ENCODE data around the gene HDLBP. TPM values are rescaled to one million over a fixed set of nuclear protein-coding genes. Genes with fewer than 3 reads are reported as not detected.
A peak's percentile ranks its signal among the peaks of the same experiment; 100 is the strongest.

The HDLBP gene
- total RNA-seq (2012; rRNA removed) (1,093 and 1,165 TPM in 2 replicates), polyA plus RNA-seq (2012; rRNA removed) (648 and 649 TPM in 2 replicates), Bru-seq, nascent RNA (percentile 95 among the genes with signal in this experiment), BruChase-seq, experiment 1, labeled RNA remaining after a 6-hour chase (percentile 98 among the genes with signal in this experiment), BruChase-seq, experiment 2, labeled RNA remaining after a 2-hour chase (percentile 97 among the genes with signal in this experiment)
- 217 and 232 TPM in 2 replicates for polyA plus RNA-seq (2012; cell fraction: cytosol; rRNA removed)
- 545 and 768 TPM in 2 replicates for polyA plus RNA-seq (2012; cell fraction: nucleus; rRNA removed; ENCODE audit: low replicate concordance)
- long read RNA-seq, full-length matches to known transcripts: 531 of 905 reads
- long read RNA-seq, partial matches to known transcripts: 286 of 905 reads
- long read RNA-seq, other reads (novel, unspliced or antisense): 88 of 905 reads

- peak within 1 kb of the TSS; percentile 84; the same call in 2 of the 3 replicates for H2BK15ac ChIP-seq (ENCODE audit: low read depth, low read length)
- TF ChIP-seq ELK1 (IDR thresholded peaks at IDR 0.05; ENCODE audit: borderline replicate concordance, low read depth, low read length): no peak
- TF ChIP-seq MXI1 (IDR thresholded peaks at IDR 0.05; ENCODE audit: borderline replicate concordance, low read depth, low read length): peak; percentile 28; the same call in 1 of the 2 replicates
- TF ChIP-seq RCOR1 (IDR thresholded peaks at IDR 0.05; ENCODE audit: insufficient replicate concordance, low read length): no peak
- peak; percentile 74 for TF ChIP-seq POLR2A (IDR thresholded peaks at IDR 0.05; ENCODE audit: low read depth, low read length)
- 0 out of 2 replicates have a peak, but pooled peaks have one; percentile 8 for TF ChIP-seq BHLHE40 (IDR thresholded peaks at IDR 0.05; ENCODE audit: low read depth, low read length)
- TF ChIP-seq USF2 (IDR thresholded peaks at IDR 0.05; ENCODE audit: low read depth, low read length): peak; percentile 98
- TF ChIP-seq CEBPB (IDR thresholded peaks at IDR 0.05; ENCODE audit: low read depth, low read length): peak; percentile 97
- TF ChIP-seq NFE2L2 (IDR thresholded peaks at IDR 0.05; ENCODE audit: low read depth, low read length): no peak
- no peak for TF ChIP-seq MAFK (IDR thresholded peaks at IDR 0.05; ENCODE audit: low read depth, low read length)
- TF ChIP-seq SMC3 (IDR thresholded peaks at IDR 0.05; ENCODE audit: low read depth, low read length): no peak
- no peak for TF ChIP-seq RFX5 (IDR thresholded peaks at IDR 0.05; ENCODE audit: low read depth, low read length)
- TF ChIP-seq FOS (IDR thresholded peaks at IDR 0.05; ENCODE audit: low read depth, low read length): 0 out of 2 replicates have a peak, but pooled peaks have one; percentile 24
- TF ChIP-seq MAZ (IDR thresholded peaks at IDR 0.05; ENCODE audit: borderline replicate concordance, low read depth, low read length): peak; percentile 93
- TF ChIP-seq RAD21 (IDR thresholded peaks at IDR 0.05; ENCODE audit: low read length): no peak
Observed at GRCh38 chr2:241315093-241315878, at the start of gene HDLBP. Gene HDLBP, minus strand, starts transcription at chr2:241315672. Its CDS starts 48,803 bp downstream, at chr2:241266869.

More at GRCh38 chr2:241315093-241315878, at the start of gene HDLBP:
- Histone ChIP-seq H3K4ac (ENCODE audit: low read depth, low read length) (peak within 1 kb of the TSS; percentile 100), H3K27ac (ENCODE audit: insufficient read depth, low read length) (peak within 1 kb of the TSS; percentile 98), H4K20me1 (ENCODE audit: insufficient read depth, low read length) (peaks cover 55% of the 10 kb centered on the region), H3K56ac (ENCODE audit: extremely low read depth, insufficient read depth, low read length) (peak within 1 kb of the TSS; percentile 100), H4K5ac (ENCODE audit: low read depth, low read length) (peak within 1 kb of the TSS; percentile 99), H3K27me3 (ENCODE audit: control insufficient read depth, insufficient read depth, low read length) (no peaks in the 10 kb centered on the region), H4K8ac (ENCODE audit: low read depth in 2 of 2, low read length in 2 of 2) (peak within 1 kb of the TSS; percentile 98 to 100), H3K18ac (ENCODE audit: low read depth, low read length) (peak within 1 kb of the TSS; percentile 95), H3K4me1 (ENCODE audit: control insufficient read depth, insufficient read depth, low read length) (peaks cover 2% of the 10 kb centered on the region), H4K91ac (ENCODE audit: insufficient read depth, low read depth, low read length) (peak within 1 kb of the TSS; percentile 99), H2BK20ac (ENCODE audit: low read depth, low read length) (peak within 1 kb of the TSS; percentile 50; the same call in 1 of the 2 replicates), H3K79me1 (ENCODE audit: low read depth in 1 of 2, low read length in 2 of 2) (peaks cover 5 to 53% of the 10 kb centered on the region in 2 experiments; a peak in 3 of 4 replicates), H3K9me3 (ENCODE audit: control insufficient read depth, insufficient read depth, low read length) (no peaks in the 10 kb centered on the region), H3K9me1 (ENCODE audit: insufficient read depth, low read length) (peaks cover 8% of the 10 kb centered on the region; the same call in 1 of the 2 replicates), H3K36me3 (ENCODE audit: control insufficient read depth, insufficient read depth, low read length) (peaks cover 4% of the 10 kb centered on the region; the same call in 1 of the 2 replicates), H2BK5ac (ENCODE audit: low read depth, low read length, poor library complexity, severe bottlenecking) (peak within 1 kb of the TSS; percentile 99), H3K23ac (ENCODE audit: low read depth, low read length) (peak within 1 kb of the TSS; percentile 99), H2AK5ac (ENCODE audit: low read depth, low read length) (peak within 1 kb of the TSS; percentile 100), H3K14ac (replicated peaks; ENCODE audit: low read depth, low read length) (peak within 1 kb of the TSS; percentile 100), H3K4me3 (ENCODE audit: insufficient read depth, low read depth, low read length) (peak within 1 kb of the TSS; percentile 98), H3K4me2 (ENCODE audit: low read depth, low read length) (peak within 1 kb of the TSS; percentile 99), H2AFZ (replicated peaks; ENCODE audit: low read length, poor library complexity) (peak within 1 kb of the TSS; percentile 96), H3K9ac (ENCODE audit: low read depth, low read length) (peak within 1 kb of the TSS; percentile 99), H2AK9ac (replicated peaks; ENCODE audit: low read depth, low read length, poor library complexity) (peak within 1 kb of the TSS; percentile 100), H2BK120ac (ENCODE audit: low read depth, low read length) (peak within 1 kb of the TSS; percentile 92)
- peak; percentile 99 for DNase-seq
- dilution Hi-C loops (cut with HindIII; ENCODE audit: low sequenced_read_pairs, unreplicated experiment): no loop called here
- no TSS peak for BruUV-seq (replicated peaks)
- intact Hi-C loops (cut with micrococcal nuclease): loop anchor here (2.0 kb wide), 1 partner anchor 42 kb away; no protein-coding TSS in a partner anchor
- WGBS, 2 experiments (ENCODE audit: extremely low coverage in 2 of 2, insufficient read length in 1 of 2): 3% methylated on average over 14 of the region's 73 CpGs; no CpG with 5 or more reads in 1 of the 2 experiments
- ATAC-seq (ENCODE audit: low read depth): peak; percentile 85
- in situ Hi-C loops (cut with MboI; ENCODE audit: low sequenced_read_pairs): no loop called here
- ChIA-PET CTCF (interaction anchor here (0.7 to 1.3 kb wide), 2 partner anchors 54 to 123 kb away, joined by 3 read pairs; no protein-coding TSS in a partner anchor), POLR2A (ENCODE audit: unreplicated experiment) (interaction anchor here (0.6 kb wide), 3 partner anchors 12 to 97 kb away, joined by 3 to 4 read pairs (median 4); no protein-coding TSS in a partner anchor)
